ENCODE measurements around the gene ZNF280B.

DNA sequence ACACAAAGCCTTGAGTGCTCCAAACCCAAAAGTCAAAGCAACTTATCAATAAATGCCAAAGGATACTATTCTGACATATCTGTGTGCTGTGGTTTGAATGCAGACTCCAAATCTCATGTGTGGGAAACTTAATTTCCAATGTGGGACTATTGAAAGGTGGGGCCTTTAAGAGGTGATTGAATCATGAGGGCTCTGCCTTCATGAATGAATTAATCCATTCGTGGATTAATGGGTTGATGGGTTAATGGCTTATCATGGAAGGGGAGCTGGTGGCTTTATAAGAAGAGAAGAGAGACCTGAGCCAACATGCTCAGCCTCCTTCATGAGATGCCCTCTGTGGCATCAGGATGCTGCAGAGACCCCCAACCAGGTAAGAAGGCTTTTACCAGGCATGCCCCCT lies 28.4 kb upstream of the ZNF280B start:
- no peak for TF ChIP-seq EZH2 (IDR thresholded peaks at IDR 0.05; ENCODE audit: low read length)
- TF ChIP-seq, protein P1, sequence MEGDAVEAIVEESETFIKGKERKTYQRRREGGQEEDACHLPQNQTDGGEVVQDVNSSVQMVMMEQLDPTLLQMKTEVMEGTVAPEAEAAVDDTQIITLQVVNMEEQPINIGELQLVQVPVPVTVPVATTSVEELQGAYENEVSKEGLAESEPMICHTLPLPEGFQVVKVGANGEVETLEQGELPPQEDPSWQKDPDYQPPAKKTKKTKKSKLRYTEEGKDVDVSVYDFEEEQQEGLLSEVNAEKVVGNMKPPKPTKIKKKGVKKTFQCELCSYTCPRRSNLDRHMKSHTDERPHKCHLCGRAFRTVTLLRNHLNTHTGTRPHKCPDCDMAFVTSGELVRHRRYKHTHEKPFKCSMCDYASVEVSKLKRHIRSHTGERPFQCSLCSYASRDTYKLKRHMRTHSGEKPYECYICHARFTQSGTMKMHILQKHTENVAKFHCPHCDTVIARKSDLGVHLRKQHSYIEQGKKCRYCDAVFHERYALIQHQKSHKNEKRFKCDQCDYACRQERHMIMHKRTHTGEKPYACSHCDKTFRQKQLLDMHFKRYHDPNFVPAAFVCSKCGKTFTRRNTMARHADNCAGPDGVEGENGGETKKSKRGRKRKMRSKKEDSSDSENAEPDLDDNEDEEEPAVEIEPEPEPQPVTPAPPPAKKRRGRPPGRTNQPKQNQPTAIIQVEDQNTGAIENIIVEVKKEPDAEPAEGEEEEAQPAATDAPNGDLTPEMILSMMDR (optimal IDR thresholded peaks at IDR 0.05 in 1 of 3, IDR thresholded peaks at IDR 0.05 in 1 of 3, conservative IDR thresholded peaks at IDR 0.05 in 1 of 3; ENCODE audit: extremely low read depth in 1 of 3, insufficient read depth in 2 of 3, low read length in 3 of 3), result no peak

Data from keratinocyte (primary cell).